Astrocyte of the cerebellum (primary cell): ENCODE data around the gene ELF1.
A peak's percentile ranks its signal among the peaks of the same experiment; 100 is the strongest.

Source experiments
- DNase-seq: peaks from one replicate; pipeline ENCODE4 v3.0.0-alpha.2; 2011; ENCODE audit warnings: low read depth
- H3K4me3 ChIP-seq: 2 replicates; pipeline ENCODE4 v1.5.1; 2011; ENCODE audit warnings: mild to moderate bottlenecking, low read depth, low read length, moderate library complexity
- in situ Hi-C: cut with HindIII; loops from 2 replicates; pipeline ENCODE4 v1.10.0; 2017; ENCODE audit warnings: low sequenced_read_pairs
- TF ChIP-seq, protein P1 (sequence below): IDR thresholded peaks from 2 replicates; pipeline ENCODE4 v1.5.1; 2012; ENCODE audit warnings: low read length, low read depth, moderate library complexity, mild to moderate bottlenecking; ENCODE audit errors: missing control alignments

The ELF1 gene

DNA sequence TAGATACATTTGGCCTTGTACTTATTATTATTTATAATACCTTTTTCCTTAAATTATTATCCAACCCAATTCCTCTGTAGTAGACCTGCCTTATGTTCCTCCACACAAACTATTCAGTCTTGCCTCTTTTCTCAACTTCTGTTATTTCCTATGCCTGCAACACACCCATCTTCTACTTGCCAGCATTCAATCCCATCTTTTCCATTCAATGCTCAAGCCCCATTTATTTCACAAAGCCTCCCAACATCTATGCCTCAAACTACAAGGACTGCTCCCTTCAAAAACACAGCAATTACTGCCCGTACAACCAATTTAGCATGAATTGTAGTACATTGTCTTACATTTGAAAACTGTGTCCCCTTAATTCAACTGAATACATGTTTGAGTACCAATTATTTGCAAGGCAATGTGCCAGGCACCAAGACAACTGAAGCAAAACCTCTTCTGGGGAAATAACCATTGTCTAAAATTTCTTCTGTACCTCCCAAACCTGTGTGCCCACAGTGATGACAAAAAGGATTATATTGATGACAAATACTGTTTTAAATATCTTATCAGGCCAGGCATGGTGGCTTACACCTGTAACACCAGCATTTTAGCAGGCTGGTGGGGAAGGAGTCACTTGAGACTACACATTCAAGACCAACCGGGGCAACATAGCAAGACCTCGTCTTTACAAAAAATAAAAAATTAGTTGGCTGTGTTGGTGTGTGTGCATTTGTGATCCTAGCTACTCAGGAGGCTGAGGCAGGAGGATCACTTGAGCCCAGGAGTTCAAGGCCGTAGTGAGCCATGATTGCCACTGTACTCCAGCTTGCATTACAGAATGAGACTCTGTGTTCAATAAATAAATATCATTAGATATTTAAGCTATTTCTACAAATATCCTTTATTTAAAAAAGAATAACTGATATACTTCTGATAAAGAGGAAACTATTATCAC, 35.1 kb downstream of the ELF1 start:
- in situ Hi-C loops, result no loop called here
- TF ChIP-seq, protein P1, sequence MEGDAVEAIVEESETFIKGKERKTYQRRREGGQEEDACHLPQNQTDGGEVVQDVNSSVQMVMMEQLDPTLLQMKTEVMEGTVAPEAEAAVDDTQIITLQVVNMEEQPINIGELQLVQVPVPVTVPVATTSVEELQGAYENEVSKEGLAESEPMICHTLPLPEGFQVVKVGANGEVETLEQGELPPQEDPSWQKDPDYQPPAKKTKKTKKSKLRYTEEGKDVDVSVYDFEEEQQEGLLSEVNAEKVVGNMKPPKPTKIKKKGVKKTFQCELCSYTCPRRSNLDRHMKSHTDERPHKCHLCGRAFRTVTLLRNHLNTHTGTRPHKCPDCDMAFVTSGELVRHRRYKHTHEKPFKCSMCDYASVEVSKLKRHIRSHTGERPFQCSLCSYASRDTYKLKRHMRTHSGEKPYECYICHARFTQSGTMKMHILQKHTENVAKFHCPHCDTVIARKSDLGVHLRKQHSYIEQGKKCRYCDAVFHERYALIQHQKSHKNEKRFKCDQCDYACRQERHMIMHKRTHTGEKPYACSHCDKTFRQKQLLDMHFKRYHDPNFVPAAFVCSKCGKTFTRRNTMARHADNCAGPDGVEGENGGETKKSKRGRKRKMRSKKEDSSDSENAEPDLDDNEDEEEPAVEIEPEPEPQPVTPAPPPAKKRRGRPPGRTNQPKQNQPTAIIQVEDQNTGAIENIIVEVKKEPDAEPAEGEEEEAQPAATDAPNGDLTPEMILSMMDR, result no peak
- no peak for DNase-seq
- H3K4me3 ChIP-seq, result no peak overlapping the region

DNA sequence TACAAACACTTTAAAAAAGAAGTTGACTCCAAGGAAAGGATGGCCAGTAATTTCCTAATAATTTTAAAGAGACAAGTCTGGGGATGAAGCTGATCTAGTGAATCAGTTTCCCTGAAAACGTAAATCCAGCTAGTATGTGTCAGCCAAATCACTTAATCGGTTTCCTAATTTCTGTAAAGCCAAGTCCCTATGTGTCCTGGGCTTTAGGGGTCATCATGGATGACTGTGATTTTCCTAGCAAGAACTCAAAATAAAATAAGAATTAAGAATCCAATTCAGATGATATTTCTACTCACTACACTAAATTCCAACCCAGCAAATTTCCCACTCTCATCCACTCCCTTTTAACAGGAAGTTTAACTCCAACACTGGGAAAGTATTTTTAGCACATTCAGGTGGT, 35.9 kb downstream of the ELF1 start:
- no peak for DNase-seq
- H3K4me3 ChIP-seq, result no peak overlapping the region
- TF ChIP-seq, protein P1, result no peak
- in situ Hi-C loops, result no loop called here

DNA sequence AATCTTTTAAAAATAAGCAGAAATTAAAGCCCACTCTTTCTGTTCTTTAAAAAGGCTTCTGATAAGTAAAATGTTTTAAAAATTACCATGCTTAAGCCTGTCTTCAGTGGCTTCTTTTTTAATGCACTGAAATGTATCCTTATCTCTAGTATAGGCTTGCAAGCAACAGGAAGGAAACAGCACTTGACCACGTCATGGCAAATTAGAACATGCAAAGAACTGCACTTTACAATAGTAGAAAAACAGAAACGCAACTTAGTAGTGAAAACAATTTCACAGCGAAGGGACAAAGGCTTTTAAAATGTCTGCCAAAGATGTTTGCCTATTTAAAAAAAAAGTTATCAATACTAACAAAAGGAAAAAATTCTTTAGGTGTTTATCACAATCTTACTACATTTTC, 36.3 kb downstream of the ELF1 start:
- TF ChIP-seq, protein P1, result no peak
- in situ Hi-C loops, result no loop called here
- no peak overlapping the region for H3K4me3 ChIP-seq
- peak; percentile 13 for DNase-seq

DNA sequence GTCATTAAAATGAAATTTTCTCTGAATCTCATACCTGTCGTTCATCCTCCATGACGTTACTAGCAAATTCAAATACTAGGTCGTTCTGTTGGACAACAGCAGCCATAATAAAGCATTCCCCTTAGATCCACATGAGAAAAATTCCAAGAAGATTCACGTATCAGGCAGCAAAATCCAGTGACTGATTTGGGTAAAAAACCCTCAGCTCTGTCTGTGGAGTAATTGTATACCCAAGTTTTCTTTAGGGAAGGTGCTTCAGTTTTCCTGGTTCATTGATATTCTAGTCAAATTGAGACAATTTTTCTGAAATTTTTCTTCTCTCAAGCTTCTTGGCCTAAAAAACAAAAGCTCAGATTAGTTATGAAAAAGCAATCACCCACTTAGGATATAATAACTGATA, 37.2 kb downstream of the ELF1 start:
- in situ Hi-C loops, result no loop called here
- no peak for DNase-seq
- TF ChIP-seq, protein P1, result no peak
- no peak overlapping the region for H3K4me3 ChIP-seq

DNA sequence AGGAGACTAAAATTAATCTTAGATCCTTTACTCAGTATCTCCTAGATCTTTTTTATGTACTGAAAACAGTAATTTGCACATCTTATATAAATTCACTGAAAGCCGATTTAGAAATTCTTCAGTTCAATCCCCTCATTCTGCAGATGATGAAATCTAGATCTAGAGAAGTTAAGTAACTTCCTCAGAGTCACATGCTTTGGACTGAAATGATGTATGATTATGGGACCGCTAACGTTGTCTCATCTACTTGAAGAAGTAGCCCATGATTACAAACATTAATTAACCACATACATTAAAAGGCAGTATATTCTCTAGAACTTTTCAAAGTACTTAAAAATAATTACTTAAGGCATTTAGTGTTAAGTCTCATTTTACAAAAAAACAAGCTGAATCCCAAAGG, 37.8 kb downstream of the ELF1 start:
- H3K4me3 ChIP-seq, result no peak overlapping the region

DNA sequence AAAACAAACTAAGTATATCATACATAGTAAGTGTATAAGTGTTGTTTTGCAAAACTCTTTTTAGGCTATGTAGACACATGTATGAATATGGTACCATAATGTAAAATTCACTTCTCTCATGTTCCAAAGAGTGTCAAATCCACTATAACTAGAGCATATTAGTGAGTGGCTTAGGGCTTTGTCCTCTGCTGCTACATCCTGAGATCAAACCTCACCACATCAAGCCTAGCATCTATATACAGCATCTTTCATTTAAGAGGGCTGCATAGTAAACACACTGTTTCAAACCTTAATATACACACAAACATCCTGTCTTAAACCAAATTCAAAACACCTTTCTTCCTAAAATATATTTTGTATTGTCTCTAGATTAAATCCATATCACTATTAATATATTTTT, 38.7 kb downstream of the ELF1 start:
- no peak overlapping the region for H3K4me3 ChIP-seq
- no peak for DNase-seq
- TF ChIP-seq, protein P1, result no peak
- in situ Hi-C loops, result no loop called here

More for the DNA sequence above, 37.8 kb downstream of the ELF1 start:
- TF ChIP-seq, protein P1, result no peak
- no peak for DNase-seq
- in situ Hi-C loops, result no loop called here
